HUDEP-2 (cell line): ENCODE data around the gene HIPK1.
A peak's percentile ranks its signal among the peaks of the same experiment; 100 is the strongest.

ENCODE experiments used
- DNase-seq, 76 experiments: peaks; one replicate each; lab custom pipeline; 2025; ENCODE audit not compliant: unreplicated experiment in 76 of 76; lab: John Stamatoyannopoulos, UW

The HIPK1 gene

GRCh38 chr1:113977906-113978305 lies 48.8 kb downstream of the HIPK1 start:
- no peak for DNase-seq

DNA sequence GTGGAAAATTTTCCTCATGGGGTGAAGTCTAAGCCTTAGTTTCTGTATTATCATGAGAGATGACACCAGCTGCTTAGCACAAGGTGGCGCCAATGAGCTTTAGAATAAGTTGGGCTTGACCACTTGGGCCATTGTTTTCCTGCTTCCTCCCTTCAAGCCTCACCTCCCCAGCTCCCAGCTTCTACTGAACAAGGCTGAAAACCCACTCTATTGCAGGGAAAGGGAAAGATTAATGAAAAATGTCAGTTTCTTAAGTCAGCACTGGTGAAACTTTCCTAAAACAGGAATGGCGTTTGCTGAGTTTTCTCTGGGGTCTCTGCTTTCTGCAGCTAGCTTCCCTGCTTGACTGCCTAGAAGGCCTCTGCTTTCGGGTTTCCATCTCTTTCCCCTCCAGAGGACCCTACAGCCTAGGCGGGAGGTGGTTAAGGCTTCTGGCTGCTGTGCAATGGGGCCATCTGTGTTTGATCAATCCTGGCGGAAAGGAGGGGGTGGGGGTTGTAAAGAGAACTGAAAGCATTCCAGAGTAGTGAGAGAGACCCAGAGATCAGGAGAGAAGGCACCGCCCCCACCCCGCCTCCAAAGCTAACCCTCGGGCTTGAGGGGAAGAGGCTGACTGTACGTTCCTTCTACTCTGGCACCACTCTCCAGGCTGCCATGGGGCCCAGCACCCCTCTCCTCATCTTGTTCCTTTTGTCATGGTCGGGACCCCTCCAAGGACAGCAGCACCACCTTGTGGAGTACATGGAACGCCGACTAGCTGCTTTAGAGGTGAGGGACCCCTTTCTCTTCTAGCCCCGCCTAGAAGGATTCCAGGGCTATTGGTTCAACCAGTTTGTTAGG lies 50.0 kb downstream of the HIPK1 start, which contains the start of gene OLFML3:
Gene OLFML3, plus strand, starts transcription at position 612 of the 840 bp plus-strand sequence. Its CDS starts 43 bp downstream, at position 655.
- peak in 57 of 76 experiments; percentile 1 to 73 (median 46) for DNase-seq

GRCh38 chr1:113980110-113980509 lies 51.0 kb downstream of the HIPK1 start:
- peak in 1 of 76 experiments; percentile 6 for DNase-seq

- DNase-seq = no peak
Measured at GRCh38 chr1:113981962-113982931, 53.1 kb downstream of the HIPK1 start.

GRCh38 chr1:113982949-113983348 lies 53.8 kb downstream of the HIPK1 start:
- no peak for DNase-seq

GRCh38 chr1:113983391-113983790 lies 54.3 kb downstream of the HIPK1 start:
- no peak for DNase-seq

DNA sequence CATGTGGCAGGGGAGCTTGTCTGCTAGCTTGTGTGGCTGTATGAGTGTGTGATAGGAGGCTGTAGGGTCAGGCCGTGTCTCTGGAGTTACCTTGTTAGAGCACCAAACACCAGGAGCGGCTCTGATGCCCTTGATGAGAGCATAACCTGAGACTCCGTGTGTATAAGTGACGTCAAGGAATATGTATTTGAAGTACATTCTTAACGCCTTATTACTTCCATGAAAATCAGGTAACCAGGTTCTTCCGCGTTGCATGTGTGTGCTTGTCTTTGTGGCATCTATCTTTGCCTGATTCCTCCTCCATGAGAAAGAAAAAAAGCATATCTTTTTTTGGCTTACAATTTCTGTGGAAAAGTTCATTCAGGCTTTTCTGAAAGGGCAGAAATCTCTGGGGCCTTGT lies 54.7 kb downstream of the HIPK1 start:
- no peak for DNase-seq

DNA sequence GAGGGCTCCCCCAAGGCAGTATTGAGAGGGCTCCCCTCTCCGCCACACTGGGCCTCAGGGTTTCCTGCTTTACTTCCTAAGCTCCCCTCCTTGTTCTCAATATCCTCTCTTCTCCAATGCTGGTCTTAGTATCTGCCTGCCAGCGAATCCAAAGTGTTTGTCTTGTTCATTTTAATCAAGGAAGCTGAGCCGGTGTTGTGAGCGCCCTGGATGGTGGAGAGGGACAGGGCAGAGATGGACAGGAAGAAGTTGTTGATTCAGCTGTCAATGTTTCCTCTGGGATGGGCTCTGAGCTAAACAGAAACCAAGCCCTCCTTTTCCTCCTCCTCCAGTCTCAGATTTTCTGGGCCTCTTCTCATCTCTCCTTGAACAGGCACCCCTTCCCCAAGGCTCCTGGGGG lies 55.6 kb downstream of the HIPK1 start:
- DNase-seq = no peak

GRCh38 chr1:113986802-113987201 lies 57.7 kb downstream of the HIPK1 start:
- DNase-seq = no peak

- DNase-seq = no peak
Measured at GRCh38 chr1:113987259-113987658, 58.1 kb downstream of the HIPK1 start.

- DNase-seq = no peak
Measured at GRCh38 chr1:113990530-113990929, 61.4 kb downstream of the HIPK1 start.

- no peak for DNase-seq
Measured at GRCh38 chr1:113990961-113991360, 61.8 kb downstream of the HIPK1 start.

GRCh38 chr1:113991467-113991997 lies 62.4 kb downstream of the HIPK1 start:
- no peak for DNase-seq

DNA sequence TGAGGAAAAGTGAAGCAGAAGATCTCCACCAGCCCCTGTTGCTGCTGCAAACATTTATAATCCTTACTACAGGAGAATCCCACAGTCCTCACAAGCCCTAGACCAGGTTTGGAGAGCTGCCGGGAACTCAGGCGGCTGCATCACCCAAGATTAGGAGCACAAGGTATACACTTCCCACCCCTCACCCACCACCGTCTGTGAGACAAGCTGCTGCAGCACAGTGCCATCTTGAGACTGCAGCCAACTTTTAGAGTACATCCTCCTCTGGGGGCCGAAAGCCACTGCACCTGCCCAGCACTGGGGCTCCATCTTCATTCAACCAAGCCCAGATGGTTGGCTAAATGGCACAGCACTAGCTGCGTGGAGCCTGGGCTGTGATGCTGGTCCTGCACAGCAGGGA lies 63.9 kb downstream of the HIPK1 start:
- DNase-seq = no peak

DNA sequence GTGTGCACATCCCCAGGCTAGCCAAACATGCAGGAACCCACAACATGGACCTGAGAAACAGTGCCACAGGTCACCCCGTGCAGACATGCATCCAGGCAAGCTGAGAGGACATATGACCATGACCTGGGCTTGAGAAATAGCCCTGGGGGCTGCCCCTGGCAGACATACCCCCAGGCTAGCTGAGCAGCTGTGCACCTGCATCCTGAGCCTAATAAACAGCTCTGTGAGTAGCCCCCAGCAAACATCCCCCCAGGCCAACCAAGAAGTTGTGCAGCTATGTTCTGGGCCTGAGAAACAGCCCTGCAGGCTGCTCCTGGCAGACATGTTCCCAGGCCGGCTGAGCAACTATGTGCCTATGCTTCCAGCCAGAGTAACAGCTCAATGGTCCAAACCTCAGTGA lies 64.6 kb downstream of the HIPK1 start:
- no peak for DNase-seq

- no peak for DNase-seq
Measured at GRCh38 chr1:113995382-113995781, 66.3 kb downstream of the HIPK1 start.

- DNase-seq = no peak
Measured at GRCh38 chr1:113998361-113998760, 69.2 kb downstream of the HIPK1 start.

GRCh38 chr1:113999233-113999632 lies 70.1 kb downstream of the HIPK1 start:
- DNase-seq = no peak

- DNase-seq = no peak
Measured at GRCh38 chr1:113999799-114000198, 70.7 kb downstream of the HIPK1 start.

DNA sequence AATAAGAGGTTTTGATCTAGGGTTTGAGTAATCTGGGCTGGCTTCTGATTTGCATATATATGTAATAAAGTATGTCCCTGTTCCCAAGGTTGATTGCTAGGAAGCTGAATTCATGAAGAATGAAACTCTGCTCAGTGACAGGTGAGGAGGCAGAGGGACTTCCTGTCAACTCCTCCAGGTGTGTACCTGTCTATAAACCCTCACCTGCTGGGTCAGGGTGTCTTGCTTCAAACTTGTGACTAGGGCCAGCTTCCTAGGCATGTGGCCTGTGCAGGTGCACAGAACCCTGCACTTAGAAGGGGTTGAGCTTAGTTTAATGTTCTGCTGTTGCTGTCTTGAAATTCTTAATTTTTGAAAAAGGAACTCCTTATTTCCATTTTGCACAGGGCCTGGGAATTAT lies 71.3 kb downstream of the HIPK1 start:
- no peak for DNase-seq
